Forelimb muscle (tissue), 1 donor: ENCODE measurements around the gene POU3F1. TPM values are rescaled to one million over a fixed set of nuclear protein-coding genes. Genes with fewer than 3 reads are reported as not detected.

Experiments
- DNase-seq: peaks from one replicate; pipeline ENCODE4 v3.0.0-alpha.2; 2013; ENCODE audit warnings: low read depth
- polyA plus RNA-seq: library from polyadenylated mRNA; unstranded; fragments of 120-200 nt; gene quantifications from one replicate; pipeline ENCODE4 v1.2.1, GENCODE V29; 2013; ENCODE audit not compliant: insufficient read length

The POU3F1 gene
- polyA plus RNA-seq, 1 donor: 0.83 TPM

DNA sequence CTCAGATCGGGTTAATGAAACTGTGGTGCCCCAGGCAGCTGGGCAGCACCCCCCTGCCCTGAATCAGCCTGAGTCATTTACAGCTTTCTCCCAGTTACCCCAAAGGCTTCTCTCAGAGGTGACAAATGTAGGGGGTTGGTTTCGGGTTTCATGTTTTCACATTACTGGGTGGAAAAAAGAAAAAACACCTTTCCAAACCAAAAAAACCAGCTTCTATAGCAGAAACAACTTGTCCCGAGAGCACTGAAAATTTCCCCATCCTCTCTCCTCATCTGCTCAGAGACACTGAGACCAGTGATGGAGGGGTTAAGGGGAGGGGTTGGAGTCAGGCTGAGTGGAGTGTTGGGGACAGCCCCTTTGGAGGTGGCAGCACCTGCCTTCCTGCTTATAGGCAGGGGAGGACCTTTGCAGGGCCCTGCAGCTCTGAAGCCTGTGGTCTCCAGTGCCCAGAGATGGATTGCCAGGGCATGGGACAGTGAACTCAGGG lies 18.4 kb downstream of the POU3F1 start:
- DNase-seq: no peak

DNA sequence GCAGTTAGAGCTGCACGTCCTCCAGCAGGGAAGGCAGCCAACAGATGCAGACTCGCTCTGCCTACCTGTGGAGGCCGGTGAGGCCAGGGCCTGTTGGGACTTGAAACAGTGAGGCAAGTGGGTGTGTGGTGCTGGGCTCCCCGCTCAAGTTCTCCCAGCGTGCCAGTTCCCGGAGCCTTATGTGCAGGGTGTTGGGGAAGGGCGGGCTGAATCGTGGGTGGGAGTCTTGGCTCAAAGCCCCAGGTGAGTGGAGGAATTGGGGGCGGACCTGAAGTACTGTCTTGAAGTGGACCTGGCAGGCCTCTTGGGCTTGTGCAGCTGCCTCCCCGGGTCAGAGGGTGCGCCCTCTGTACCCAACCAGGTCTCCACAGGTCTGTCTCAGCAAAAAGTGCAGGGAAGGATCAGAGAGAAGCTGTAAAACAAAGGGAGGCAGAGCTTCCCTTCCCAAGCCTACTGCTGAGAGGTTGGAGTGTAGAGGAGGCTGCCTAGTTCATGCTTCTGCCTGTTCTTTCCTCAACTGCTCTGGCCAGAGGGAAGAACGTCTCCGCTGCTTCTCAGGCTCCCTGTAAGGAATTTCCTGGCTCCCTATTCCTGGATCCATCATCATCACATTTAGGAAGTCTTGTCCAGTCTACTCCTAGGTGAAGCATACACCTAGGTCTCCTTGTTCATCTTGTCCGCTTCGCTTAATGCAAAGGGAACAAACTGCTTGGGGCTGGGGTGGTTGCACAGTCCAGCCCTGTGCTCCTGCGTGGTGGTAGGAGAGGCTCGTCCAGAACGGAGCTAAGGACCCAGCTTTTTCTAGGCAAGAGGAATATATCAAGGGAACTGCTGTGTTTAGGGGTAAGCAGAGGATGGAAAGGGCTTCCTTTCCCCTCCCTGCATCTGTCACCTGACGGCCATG lies 19.1 kb downstream of the POU3F1 start:
- no peak for DNase-seq

DNA sequence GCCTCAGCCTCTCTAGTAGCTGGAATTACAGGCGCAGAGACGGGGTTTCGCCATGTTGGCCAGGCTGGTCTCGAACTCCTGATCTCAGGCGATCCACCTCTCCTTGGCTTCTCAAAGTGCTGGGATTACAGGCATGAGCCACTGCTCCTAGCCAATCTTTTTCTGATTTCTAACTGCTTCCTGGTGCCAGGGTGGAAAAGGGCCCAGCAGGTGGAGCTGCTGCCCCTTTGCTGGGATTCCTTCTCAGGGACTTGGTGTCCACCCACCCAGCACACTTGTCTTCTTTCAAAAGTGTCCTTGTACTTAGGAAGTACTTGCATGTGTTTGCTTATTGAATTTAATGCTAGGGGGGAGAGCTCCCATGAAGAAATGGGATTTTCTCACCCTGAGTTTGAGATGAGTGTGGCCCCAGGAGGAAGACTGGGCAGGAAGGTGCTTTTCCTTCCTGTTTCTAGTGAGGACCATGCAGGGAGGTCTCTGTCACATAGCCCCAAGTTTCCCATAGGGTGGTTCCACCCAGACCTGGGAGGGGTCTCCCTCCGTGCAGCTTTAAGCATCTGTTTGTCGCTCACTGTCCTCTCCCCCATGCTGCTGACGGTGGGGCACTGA lies 19.9 kb downstream of the POU3F1 start:
- DNase-seq: no peak

DNA sequence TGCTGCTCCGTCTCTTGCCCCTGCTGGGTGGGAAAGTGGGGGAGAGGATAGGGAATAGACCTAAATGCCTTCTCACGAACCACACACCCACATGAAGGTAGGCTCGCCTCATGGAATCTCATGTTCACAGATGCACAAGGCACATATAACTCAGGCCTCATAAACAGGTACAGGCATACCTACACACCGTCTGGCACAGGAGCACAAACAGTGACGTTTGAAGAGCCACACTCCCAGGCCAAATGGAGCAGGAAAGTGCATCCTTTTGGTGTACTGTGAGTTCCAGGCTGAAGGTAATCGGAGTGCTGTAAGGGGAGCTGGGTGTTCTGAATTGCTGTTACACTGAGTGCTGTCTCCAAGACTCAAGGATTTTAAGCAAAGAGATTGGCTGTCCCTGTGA lies 20.9 kb downstream of the POU3F1 start:
- no peak for DNase-seq

DNA sequence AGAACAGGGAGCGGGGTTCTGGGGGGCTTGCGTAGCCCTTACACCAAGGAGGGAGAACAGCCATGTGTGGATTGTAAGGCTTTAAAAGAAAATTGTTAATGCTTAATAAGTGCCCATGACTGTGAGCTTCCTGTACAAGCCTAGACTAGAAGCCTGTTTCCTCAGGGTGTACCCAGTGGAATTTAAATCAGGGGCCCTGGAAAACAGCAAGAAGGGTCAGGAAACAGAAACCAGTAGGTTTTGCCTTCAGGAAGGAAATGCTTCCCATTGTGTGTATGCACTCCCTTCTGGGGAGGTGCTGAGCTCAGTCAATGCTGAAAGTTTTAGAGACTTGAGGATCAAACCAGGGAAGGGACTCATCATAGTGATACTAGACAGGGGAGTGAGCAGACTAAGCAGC lies 21.4 kb downstream of the POU3F1 start:
- DNase-seq: no peak

DNA sequence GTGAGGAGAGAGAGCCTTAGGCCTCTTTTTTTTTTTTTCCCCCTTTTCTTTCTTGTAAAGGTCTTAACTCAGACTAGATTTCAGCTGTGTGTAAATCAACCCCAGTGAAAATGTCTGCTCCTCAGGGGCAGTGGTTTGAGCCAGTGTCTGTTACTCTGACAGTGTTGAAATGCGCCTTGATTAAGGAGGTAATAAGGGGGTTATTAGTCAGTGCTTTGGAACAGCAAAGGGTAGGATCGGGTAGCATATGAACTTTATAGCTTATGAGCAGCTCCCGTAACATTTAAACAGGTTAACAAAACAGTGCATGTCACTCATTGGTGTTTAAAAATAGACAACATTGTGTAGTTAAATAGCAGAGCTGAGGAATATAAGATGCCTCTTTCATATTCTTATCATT lies 23.8 kb downstream of the POU3F1 start:
- DNase-seq: no peak

DNA sequence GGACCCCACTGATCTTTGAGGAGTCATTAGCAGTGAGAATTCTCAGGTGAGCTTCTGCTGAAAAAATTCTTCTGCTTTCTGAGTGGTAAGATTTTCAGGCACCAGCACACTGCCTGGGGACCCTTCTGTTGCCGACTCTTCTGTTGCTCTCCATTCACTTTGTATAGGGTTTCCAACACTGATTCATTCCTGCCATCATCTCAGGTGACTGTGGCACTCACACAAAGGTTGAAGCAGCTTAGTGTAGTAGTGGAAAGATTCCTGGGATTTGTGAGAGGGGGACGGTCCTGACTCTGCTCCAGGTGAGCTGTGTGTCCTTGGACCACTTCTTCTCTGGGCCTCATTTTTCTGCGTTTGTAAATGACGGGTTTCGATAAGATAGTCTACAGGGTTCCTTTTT lies 24.6 kb downstream of the POU3F1 start:
- DNase-seq: no peak

DNA sequence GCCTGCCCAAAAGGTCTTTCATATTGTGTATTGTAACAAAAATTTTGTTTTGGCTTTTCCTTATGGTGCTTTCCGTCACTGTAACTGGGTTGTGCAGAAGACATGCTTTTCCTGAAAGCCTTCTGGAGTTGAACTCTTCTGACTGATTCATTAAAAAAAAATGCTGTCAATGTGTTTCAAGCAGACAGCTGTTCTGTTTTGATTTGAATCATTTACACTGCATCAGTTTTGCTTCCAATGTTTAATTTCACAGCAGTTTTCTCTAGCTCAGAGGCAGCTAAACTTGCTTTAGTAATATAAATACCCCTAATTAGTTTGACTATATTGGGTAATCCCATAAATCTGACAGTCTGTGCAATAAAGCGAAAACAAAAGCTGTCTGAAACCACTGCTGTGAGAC lies 26.2 kb downstream of the POU3F1 start:
- DNase-seq: no peak

DNA sequence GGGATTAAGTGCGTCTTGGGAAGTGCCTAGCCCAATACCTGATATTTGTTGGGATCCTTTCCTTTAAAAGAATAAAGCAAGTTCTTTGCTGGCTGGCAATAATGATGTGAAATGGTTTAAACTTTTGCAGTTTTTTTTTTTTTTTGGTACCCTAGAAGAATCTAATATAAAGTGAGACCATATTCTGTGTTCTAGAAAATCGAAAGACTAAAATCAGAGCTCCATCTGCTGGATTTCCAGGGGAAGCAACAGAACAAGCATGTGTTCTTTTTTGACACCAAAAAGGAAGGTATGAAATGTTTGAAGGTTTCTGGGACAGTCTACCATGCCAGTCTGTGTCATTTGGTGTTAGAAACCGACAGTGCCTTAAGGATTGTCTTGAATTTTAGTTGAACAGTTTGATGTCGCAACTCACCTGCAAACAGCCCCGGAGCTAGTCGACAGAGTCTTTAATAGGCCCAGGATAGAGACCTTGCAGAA lies 27.7 kb downstream of the POU3F1 start:
- DNase-seq: no peak

DNA sequence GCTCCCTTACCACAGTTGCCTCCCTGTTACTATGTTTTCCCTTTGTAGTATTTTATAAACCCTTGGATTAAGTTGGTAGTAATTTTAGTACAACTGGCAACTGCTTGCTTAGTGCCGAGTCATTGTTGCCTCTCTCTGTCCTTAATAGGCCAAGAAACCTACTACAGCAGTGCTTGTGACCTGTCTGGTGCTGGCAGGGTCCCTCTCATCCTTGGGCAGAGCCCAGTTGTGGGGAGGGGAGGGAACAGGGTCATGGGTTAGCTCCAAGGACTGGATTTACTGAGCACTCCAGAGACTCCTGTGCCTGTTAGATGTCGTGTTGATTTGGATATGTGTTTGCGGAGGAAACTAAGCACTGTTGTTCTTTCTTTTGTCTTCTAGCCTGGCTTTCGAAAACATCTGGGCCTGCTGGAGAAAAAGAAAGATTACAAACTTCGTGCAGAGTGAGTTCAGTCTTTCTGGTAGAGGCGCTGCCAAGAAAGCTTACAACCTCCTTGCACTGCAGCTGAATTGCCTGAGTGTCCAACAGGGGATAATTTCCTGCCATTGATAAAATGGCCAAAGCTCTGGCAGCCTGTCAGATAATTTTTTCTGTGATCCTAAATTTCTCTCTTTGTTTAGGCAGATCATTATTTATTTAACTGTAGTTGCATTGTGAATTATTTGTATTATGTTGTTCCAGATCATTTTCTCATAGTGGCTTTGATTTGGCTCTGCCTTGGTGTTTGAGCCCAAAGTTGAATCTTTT lies 30.4 kb downstream of the POU3F1 start:
- no peak for DNase-seq

DNA sequence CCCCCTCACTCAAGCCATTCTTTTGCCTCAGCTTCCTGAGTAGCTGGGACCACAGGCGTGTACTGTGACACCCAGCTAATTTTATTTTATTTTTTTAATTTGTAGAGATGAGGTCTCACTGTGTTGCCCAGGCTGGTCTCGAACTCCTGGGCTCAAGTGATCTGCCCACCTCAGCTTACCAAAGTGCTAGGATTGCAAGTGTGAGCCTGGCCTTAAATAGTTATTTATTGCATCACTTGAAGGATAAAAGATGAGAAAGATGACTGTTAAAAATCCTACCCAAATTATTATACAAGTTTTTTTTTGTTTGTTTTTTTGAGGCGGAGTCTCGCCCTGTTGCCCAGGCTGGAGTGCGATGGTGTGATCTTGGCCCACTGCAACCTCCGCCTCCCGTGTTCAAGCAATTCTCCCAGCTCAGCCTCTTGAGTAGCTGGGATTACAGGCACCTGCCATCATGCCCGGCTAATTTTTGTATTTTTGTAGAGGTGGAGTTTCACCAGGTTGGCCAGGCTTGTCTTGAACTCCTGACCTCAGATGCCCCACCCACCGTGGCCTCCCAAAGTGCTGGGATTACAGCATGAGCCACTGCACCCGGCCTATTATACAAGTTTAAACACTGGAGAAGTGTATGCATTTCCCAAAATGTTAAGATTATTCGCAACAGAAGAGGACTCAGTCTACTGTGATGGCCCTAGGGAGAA lies 31.7 kb downstream of the POU3F1 start:
- DNase-seq: no peak

DNA sequence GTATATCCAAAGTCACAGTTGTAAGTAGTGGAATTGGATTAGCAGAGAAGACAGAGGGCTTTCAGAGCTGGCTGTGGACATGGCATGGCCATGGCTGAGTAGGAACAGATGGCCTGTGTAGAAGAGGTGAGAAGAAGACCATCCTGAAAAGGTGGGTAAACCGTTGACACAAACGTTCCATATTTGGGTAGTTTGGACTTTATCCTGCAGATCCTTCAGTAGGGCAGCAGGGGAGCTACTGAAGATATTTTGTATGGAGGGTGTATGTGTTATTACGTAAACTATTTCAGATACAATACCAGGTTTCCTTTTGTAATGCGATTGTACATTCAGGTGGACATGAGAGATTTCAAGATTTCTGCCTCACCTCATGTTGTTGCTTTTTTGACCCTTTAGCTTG lies 32.4 kb downstream of the POU3F1 start:
- DNase-seq: no peak

DNA sequence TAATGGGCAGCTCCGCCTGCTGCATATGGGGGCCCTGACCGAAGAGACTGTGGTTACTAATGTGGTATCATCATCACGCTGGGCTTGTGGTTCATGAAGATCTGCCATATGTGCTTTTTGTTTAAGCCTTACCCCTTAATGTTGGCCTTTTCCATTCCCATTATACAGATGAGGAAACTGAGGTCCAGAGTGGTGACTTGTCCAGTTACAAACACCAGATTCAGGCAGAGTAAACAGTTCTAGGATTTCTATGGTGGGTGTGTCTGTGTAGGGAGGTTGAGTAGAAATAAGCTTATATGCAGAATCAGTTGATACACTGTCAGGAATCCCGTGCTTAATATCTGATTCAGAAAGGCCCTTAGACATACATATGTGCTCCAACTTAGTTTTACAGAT lies 33.4 kb downstream of the POU3F1 start:
- no peak for DNase-seq

DNA sequence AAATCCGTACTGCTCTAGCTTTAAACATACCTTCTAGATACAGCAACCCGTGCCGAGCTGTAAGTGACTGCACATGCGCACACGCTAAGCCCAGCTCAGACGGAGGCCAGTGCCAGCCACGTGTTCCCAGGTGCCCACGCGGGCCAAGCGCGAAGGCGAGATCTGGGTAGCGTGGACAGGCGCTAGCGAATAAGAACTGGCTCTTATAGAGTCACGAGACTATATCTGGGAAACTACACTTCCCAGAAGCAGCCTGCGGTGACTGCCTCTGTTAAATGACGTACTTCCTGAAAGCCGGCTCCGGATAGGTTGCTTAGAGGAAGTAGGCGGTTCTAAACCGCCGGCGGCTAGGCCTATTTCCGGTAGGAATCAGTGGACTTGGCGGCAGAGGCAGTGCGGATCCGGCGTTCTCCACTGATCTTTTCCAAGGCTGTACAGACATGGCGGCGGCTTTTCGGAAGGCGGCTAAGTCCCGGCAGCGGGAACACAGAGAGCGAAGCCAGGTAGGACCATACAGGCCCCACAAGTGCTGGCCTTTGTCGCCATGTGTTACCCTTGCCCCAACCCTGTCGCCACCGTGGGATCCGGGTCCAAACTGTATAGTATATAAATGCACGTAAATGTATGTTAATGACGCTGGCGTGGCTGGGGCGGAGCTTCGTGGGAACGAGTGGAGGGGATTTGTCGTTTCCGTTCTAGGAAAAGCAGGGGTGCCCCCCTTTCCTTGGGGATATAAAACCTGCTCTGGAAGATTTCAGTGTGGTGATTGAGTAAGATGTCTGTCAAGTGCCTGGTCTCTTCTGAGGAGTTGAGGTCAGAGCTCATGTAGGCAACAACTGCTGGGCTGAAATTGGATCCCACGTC lies 34.0 kb downstream of the POU3F1 start, which contains the start of gene UTP11:
TSS of gene UTP11 (plus strand) at position 372 of the 864 bp plus-strand sequence. CDS start at position 441, 69 bp downstream.
- peak; percentile 98 for DNase-seq

DNA sequence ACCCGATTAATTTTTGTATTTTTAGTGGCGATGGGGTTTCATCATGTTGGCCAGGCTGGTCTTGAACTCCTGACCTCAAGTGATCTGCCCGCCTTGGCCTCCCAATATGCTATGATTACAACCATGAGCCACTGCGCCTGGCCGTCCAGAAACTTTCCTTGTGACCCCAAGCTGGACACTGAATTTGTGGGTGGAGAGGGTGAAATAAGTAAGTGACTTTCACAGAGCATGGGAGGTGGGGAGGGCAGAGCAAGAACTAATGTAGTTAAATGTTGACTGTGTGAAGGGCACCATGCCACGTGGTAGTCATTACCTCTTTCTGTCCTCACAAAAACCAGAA lies 36.8 kb downstream of the POU3F1 start:
- no peak for DNase-seq

DNA sequence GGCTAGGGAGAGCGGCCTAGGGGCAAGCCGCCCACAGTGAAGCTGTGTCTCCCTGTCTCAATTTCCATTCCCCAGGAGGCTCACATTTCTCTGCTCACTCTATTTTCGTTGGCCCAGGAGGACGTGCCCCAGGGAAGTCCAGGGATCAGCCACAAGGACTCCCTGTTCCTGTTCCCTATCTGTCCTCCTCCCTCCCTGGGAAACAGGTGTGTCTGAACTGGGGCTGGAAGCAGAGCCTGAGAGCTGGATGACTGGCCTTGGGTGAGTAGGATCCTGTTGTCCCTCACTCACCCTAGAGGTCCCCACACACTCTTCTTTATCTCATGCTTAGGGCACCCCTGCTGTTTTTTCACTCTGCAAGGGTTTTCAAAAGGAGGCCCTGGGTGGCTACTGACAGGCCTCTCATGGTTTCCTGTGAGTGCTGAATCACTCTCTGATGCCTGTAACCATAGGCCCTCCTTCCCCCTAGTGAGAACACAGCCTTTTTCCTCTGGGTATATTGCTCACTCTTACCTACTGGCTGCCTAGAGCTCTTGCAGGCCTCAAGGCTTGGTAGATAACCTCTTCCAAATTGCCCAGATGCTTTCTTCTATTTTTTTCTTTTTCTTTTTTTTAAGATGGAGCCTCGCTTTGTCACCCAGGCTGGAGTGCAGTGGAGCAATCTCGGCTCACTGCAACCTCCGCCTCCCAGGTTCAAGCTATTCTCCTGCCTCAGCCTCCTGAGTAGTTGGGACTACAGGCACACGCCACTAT lies 37.3 kb downstream of the POU3F1 start:
- DNase-seq: no peak

DNA sequence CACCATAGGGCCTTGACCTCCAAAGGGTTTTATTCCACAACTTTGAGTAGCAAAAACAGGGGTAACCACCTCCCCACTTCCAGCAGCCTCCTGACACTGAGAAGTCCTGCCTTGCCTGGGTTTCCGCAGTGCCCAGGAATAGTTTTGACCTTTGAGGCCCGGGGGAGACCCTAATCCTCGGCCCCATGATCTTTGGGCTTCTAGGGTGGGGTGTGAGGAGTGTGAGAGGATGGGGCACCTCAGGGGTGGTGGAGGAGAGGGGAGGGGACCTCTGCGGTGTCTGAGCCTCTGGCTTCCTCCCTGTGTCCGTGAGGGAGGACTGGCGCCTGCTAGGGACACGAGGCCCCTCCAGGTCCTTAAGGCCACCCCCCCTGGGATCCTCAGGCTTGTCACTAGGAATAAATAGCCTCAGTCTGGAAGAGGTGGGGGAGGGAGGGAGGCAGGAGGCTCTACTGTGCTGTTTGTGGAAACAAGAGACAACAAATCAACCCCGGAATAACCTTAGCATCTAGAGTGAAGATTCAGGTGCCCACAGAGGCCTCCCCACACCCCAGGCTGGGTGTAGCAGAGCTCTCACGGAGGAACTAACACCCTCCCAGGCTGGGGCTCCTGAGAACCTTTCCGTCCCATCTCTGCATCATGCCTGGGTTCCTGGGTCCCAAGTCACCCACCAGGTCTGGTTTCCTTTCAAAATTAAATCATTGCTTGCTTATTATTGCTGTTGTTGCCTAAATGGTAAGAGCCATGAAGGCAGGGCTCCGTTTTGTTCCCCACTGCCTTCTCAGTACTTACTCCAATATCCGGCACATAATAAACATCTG lies 40.4 kb downstream of the POU3F1 start:
- no peak for DNase-seq

DNA sequence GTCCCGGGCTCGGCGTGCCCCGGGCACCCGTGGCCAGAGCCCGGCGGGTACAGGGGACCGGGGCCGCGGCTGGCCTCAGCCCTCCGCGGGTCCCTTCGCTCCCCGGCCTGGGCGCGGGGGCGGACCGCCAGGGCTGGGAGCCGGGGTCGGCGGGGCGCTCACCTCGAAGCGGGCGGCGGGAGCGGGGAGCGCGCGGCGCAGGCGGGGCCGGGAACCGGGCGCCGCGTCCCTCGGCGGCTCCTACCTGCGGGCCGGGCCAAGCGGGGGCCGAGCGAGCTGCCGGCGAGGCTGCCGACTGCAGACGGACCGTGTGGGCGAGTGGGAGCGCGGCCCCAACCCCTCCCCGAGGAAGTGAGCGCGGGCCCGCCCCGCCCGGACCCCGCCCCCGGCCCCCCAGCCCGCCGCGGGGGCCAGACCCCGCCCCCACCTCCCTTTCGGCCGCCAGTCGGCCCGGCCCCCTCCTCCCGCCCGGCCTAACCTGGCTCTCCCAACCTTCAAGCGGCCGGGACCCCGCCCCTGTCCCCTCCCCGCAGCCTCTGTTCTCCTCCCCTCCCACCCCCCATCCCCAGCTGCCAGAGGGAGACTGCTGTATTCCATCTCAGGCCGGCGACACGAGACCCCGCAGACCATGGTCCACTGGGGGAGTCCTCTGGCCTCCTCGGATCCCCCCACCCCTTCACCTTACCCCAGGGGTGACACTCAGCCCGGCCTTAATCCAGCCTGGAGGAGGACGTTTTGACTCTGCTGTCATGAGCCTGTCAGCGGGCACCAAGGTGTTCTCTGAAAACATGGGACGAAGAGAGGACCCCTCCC lies 41.2 kb downstream of the POU3F1 start, which contains the start of gene FHL3:
TSS of gene FHL3 (minus strand) at position 320 of the 813 bp plus-strand sequence. CDS start 6,102 bp downstream, outside the sequence.
- DNase-seq: no peak
